Small intestine (tissue), 7 donors: ENCODE data around the gene STOM. TPM values are rescaled to one million over a fixed set of nuclear protein-coding genes. Genes with fewer than 3 reads are reported as not detected.

Source experiments
- DNase-seq, 2 donors: peaks; one replicate each; pipeline versions ENCODE4 v3.0.0 to v3.0.0-alpha.2; 2013
- FAIRE-seq: peaks from 2 replicates; lab custom pipeline; 2012; peaks lifted over from hg19 to GRCh38; lab: Jason Lieb, UNC
- H3K27ac ChIP-seq, 3 donors: one replicate each; pipeline ENCODE4 v1.5.1; 2013; ENCODE audit warnings: low read length in 2 of 3, mild to moderate bottlenecking in 2 of 3, control low read depth in 1 of 3, inconsistent platforms in 1 of 3, low read depth in 1 of 3, moderate library complexity in 1 of 3
- H3K27me3 ChIP-seq, 3 donors: one replicate each; pipeline ENCODE4 v1.6.1; 2013; ENCODE audit warnings: low read length in 3 of 3, inconsistent platforms in 1 of 3; ENCODE audit not compliant: control insufficient read depth in 3 of 3, insufficient read depth in 3 of 3
- H3K36me3 ChIP-seq, 3 donors: one replicate each; pipeline ENCODE4 v1.6.1; 2013; ENCODE audit warnings: low read length in 3 of 3, inconsistent platforms in 1 of 3, low read depth in 1 of 3, mild to moderate bottlenecking in 1 of 3, moderate library complexity in 1 of 3; ENCODE audit not compliant: control insufficient read depth in 3 of 3, insufficient read depth in 2 of 3
- H3K4me1 ChIP-seq, 3 donors: one replicate each; pipeline ENCODE4 v1.6.1; 2013; ENCODE audit warnings: low read length in 2 of 3, inconsistent platforms in 1 of 3, low read depth in 1 of 3, mild to moderate bottlenecking in 1 of 3, moderate library complexity in 1 of 3; ENCODE audit not compliant: control insufficient read depth in 3 of 3, insufficient read depth in 2 of 3
- H3K4me3 ChIP-seq, 3 donors: one replicate each; pipeline ENCODE4 v1.5.1; 2013; ENCODE audit warnings: low read length in 3 of 3, control low read depth in 1 of 3, inconsistent platforms in 1 of 3, low read depth in 1 of 3, mild to moderate bottlenecking in 1 of 3, moderate library complexity in 1 of 3
- H3K9me3 ChIP-seq, 2 donors: one replicate each; pipeline ENCODE4 v1.6.1; 2013; ENCODE audit warnings: low read depth in 1 of 2, low read length in 1 of 2; ENCODE audit not compliant: control insufficient read depth in 2 of 2, insufficient read depth in 1 of 2
- WGBS, 3 donors: extraction: QIAGEN DNeasy Blood & Tissue Kit; methylation state at CpG; one replicate each; pipeline ENCODE4 v1.1.7; 2013; 5-methylcytosine and 5-hydroxymethylcytosine counted together
- polyA plus RNA-seq, 4 donors: library from polyadenylated mRNA; stranded (reverse) in 3 of 4; unstranded in 1 of 4; fragments of 200-250 nt in 3 of 4; fragments of 120-200 nt in 1 of 4; gene quantifications; one replicate each; pipeline versions ENCODE4 v1.2.1 to v1.2.3, GENCODE V29; 2013
- donor health status: healthy with polysubstance abuse.
- donor health status: control.
- donor health status: control.
- donor health status: Bipolar disorder and iron deficiency.
- donor health status: healthy.

The STOM gene
- polyA plus RNA-seq, 4 donors, result 20.8 to 115 (median 65.9) TPM

GRCh38 chr9:121298016-121298538, 72.0 kb downstream of the STOM start:
- H3K27ac ChIP-seq, result peak overlapping the region in 2 of 3 donors; percentile 70 to 80
- 81 to 91% (median 84%) methylated on average over 7 of the region's 7 CpGs for WGBS, 3 donors
- H3K4me3 ChIP-seq, result no peak overlapping the region
- H3K4me1 ChIP-seq, result peaks cover 0 to 42% (median 2%) of the 10 kb centered on the region in 3 donors
- no peaks in the 10 kb centered on the region for H3K9me3 ChIP-seq
- no peak for FAIRE-seq
- H3K36me3 ChIP-seq, result peaks cover 0 to 26% (median 0%) of the 10 kb centered on the region in 3 donors
- H3K27me3 ChIP-seq, result no peaks in the 10 kb centered on the region
- peak in 1 of 2 donors; percentile 69 for DNase-seq

DNA sequence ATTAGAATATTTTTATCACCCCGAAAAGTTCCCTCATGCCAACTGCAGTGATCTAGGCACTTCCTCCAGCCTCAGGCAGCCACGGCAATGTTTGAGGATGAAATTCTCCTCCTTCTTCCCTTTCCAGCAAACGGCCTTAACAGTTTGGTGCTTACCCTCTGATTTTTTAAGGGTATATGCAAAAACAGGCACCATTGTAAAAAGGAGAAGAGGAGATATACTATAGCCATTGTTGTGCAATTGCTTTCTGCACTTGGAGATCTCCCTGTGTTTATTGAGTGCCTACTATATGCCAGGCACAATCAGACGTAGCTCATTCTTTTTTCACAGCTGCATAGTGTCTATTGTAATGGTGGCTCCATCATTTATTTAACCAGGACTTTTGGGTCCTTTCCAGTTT, 72.7 kb downstream of the STOM start:
- H3K27ac ChIP-seq, result peak overlapping the region in 2 of 3 donors; percentile 36 to 70
- FAIRE-seq (no peak), DNase-seq (no peak)
- peaks cover 0 to 20% (median 0%) of the 10 kb centered on the region in 3 donors for H3K36me3 ChIP-seq
- H3K4me3 ChIP-seq, result no peak overlapping the region
- H3K9me3 ChIP-seq, result no peaks in the 10 kb centered on the region
- H3K27me3 ChIP-seq, result no peaks in the 10 kb centered on the region
- peaks cover 0 to 42% (median 2%) of the 10 kb centered on the region in 3 donors for H3K4me1 ChIP-seq
- 58 to 72% (median 71%) methylated on average over 4 of the region's 4 CpGs for WGBS, 3 donors

DNA sequence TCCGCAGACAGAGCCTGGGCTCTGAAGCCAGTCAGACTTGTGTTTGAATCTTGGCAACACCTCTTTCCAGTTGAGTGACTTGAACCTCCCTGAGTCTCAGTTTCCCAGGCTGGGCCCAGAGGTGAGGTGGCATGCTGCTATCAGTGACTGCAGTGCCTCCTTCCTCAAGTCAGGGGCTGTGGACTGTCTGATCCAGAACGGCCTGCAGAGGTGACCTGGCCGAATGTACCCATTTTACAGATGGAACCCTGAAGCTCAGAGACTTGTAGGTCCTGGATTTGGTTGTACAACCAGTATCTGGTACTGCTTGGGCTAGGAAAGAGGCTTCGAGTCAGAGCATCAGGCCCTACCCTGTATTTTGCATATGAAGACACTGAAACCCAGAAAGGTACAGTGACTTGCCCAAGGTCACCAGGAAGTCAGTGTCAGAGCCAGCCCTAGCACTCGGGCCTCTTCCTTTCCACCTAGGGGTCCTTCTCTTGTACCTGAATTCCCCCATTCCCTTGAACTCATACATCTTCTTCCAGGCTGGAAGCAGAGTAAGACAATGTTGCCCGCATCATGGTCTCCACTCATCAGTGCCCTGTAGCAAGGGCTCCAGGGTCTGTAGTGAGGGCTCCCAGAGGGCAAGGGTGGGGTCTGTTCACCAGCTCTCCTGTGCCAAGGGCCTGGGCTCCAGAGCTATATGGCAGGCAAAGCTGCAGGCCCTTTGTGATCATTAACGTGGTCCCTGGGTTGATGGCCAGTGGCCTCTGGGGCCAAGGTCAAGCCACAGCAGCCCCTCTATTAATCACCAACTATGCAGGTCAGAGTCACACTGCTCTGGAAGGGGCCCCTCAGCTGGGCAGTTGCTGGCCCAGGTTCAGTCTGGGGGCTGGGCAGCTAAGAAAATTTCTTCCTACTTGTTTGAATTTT, 73.6 kb downstream of the STOM start:
- FAIRE-seq, result no peak
- Histone ChIP-seq H3K4me1 (peaks cover 0 to 42% (median 2%) of the 10 kb centered on the region in 3 donors), H3K36me3 (peaks cover 0 to 13% (median 0%) of the 10 kb centered on the region in 3 donors), H3K4me3 (no peak overlapping the region), H3K27ac (peak overlapping the region in 2 of 3 donors; percentile 7 to 91), H3K9me3 (no peaks in the 10 kb centered on the region), H3K27me3 (no peaks in the 10 kb centered on the region)
- 73 to 80% (median 75%) methylated on average over 7 of the region's 7 CpGs for WGBS, 3 donors
- DNase-seq, result peak in 1 of 2 donors; percentile 27

GRCh38 chr9:121295662-121296191, 74.3 kb downstream of the STOM start:
- WGBS, 3 donors, result 64 to 84% (median 70%) methylated on average over 5 of the region's 5 CpGs
- Histone ChIP-seq H3K27me3 (no peaks in the 10 kb centered on the region), H3K27ac (peak overlapping the region in 1 of 3 donors; percentile 91), H3K4me3 (no peak overlapping the region), H3K36me3 (peaks cover 0 to 13% (median 0%) of the 10 kb centered on the region in 3 donors), H3K4me1 (peaks cover 0 to 40% (median 2%) of the 10 kb centered on the region in 3 donors), H3K9me3 (no peaks in the 10 kb centered on the region)
- DNase-seq (no peak), FAIRE-seq (no peak)

- WGBS, 3 donors, result 75 to 94% (median 85%) methylated on average over 13 of the region's 13 CpGs
- Histone ChIP-seq H3K27me3 (no peaks in the 10 kb centered on the region), H3K9me3 (no peaks in the 10 kb centered on the region), H3K4me3 (no peak overlapping the region), H3K36me3 (peaks cover 0 to 13% (median 0%) of the 10 kb centered on the region in 3 donors), H3K4me1 (peaks cover 0 to 35% (median 2%) of the 10 kb centered on the region in 3 donors), H3K27ac (peak overlapping the region in 2 of 3 donors; percentile 16 to 91)
- FAIRE-seq (no peak), DNase-seq (no peak)
Measured at GRCh38 chr9:121294866-121295661, 75.0 kb downstream of the STOM start.

GRCh38 chr9:121294151-121294743, 75.8 kb downstream of the STOM start:
- no peak for DNase-seq
- Histone ChIP-seq H3K4me1 (peaks cover 0 to 39% (median 2%) of the 10 kb centered on the region in 3 donors), H3K9me3 (no peaks in the 10 kb centered on the region), H3K27me3 (no peaks in the 10 kb centered on the region), H3K27ac (peak overlapping the region in 1 of 3 donors; percentile 91), H3K4me3 (no peak overlapping the region), H3K36me3 (peaks cover 0 to 13% (median 0%) of the 10 kb centered on the region in 3 donors)
- no peak for FAIRE-seq
- 61 to 88% (median 84%) methylated on average over 6 of the region's 6 CpGs for WGBS, 3 donors

- Histone ChIP-seq H3K9me3 (no peaks in the 10 kb centered on the region), H3K4me3 (no peak overlapping the region), H3K27me3 (no peaks in the 10 kb centered on the region), H3K36me3 (peaks cover 0 to 17% (median 0%) of the 10 kb centered on the region in 3 donors), H3K4me1 (peaks cover 0 to 39% (median 3%) of the 10 kb centered on the region in 3 donors), H3K27ac (peak overlapping the region in 1 of 3 donors; percentile 40)
- no peak for FAIRE-seq
- 64 to 75% (median 71%) methylated on average over 6 of the region's 6 CpGs for WGBS, 3 donors
- DNase-seq, result no peak
Measured at GRCh38 chr9:121292801-121293241, 77.2 kb downstream of the STOM start.
